ENCODE results near the gene ROR2.

DNA sequence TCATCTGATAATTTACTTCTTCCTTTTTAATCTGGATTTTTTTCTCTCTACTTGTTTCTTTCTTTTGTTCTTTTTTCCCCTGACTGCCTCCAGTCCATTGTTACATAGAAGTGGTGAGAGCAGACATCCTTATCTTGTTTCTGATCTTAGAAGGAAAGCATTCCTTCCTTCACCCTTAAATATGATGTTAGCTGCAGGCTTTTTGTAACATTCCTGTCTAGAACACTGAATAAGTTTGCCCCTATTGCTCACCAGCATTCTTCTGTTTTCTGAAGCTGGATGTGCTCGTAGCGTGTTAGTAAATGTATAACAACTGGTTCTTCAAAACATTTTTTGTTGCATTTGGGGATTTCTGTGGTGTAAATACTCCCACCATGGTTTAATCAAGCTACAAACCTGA, 389.7 kb downstream of the ROR2 start:
- TF ChIP-seq CTCF (IDR thresholded peaks at IDR 0.05; ENCODE audit: borderline replicate concordance, extremely low read depth, low read length, poor library complexity, severe bottlenecking) = no peak
- no peak for TF ChIP-seq EZH2 (IDR thresholded peaks at IDR 0.05; ENCODE audit: borderline replicate concordance, low read depth, low read length, severe bottlenecking)
